ENCODE results near the gene ITPR2.

DNA sequence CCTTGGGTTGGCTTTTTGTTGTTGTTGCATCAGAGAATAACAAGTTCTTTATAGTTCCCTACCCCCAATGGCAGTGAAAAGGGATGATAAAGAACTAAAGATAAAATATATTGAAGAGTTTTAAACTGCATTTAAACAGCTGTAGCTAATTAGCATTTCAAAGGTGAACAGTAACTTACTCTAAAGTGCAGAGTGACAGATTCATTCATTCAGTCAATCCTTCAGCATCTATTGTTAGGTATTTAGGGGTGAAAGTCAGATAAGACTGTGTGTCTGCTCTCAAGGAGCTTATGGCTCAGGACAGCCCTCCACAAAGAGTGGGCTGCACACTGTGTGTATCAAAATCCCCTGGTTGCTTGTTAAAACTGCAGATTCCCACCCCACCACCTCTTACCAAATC lies 491.5 kb downstream of the ITPR2 start:
- TF ChIP-seq, protein P1, sequence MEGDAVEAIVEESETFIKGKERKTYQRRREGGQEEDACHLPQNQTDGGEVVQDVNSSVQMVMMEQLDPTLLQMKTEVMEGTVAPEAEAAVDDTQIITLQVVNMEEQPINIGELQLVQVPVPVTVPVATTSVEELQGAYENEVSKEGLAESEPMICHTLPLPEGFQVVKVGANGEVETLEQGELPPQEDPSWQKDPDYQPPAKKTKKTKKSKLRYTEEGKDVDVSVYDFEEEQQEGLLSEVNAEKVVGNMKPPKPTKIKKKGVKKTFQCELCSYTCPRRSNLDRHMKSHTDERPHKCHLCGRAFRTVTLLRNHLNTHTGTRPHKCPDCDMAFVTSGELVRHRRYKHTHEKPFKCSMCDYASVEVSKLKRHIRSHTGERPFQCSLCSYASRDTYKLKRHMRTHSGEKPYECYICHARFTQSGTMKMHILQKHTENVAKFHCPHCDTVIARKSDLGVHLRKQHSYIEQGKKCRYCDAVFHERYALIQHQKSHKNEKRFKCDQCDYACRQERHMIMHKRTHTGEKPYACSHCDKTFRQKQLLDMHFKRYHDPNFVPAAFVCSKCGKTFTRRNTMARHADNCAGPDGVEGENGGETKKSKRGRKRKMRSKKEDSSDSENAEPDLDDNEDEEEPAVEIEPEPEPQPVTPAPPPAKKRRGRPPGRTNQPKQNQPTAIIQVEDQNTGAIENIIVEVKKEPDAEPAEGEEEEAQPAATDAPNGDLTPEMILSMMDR (IDR thresholded peaks at IDR 0.05) = no peak
- no peak for TF ChIP-seq POLR2A (IDR thresholded peaks at IDR 0.05)

All from lower leg skin (tissue), 3 donors.